ENCODE results near the gene AFAP1.

The AFAP1 gene

DNA sequence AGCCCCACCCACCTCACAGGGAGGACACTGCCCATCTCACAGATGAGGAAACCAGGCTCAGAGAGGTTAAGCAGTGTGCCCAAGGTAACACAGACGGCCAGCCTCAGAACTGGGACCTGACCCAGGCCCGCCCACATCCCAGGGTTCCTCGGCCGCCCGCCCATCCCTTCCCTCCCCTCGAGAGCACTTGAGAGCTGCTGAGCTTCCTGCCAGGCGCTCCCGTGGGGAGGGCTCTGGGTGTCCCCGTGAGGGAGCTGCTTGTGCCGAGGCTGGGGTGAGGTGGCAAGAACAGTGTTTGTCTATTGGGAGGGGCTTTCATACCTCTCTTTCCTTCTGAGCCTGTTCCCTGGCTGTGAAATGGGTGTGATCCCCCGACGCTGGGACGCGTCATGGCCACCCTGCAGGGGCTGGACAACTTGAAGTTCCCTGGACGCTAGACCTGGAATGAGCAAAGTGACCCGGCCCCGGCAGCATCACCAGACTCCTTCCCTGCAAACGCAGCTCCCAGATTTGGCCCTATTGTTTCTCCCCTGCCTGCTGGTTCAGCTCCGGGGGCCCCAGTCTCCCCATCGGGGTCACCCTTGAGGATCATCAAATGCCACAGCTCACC is 204.9 kb downstream of the AFAP1 start:
- TF ChIP-seq CEBPB (IDR thresholded peaks at IDR 0.05) (no peak), FOXM1 (IDR thresholded peaks at IDR 0.05; ENCODE audit: borderline replicate concordance, low read depth) (no peak), NFIC (IDR thresholded peaks at IDR 0.05) (no peak), YY1 (IDR thresholded peaks at IDR 0.05; ENCODE audit: low read depth) (no peak), CREB1 (IDR thresholded peaks at IDR 0.05; ENCODE audit: low read depth) (no peak), TEAD4 (IDR thresholded peaks at IDR 0.05) (no peak), ZBTB7A (IDR thresholded peaks at IDR 0.05; ENCODE audit: low read depth) (no peak), TAF1 (IDR thresholded peaks at IDR 0.05; ENCODE audit: low read depth) (no peak), RAD21 (IDR thresholded peaks at IDR 0.05; ENCODE audit: low read depth) (no peak), TCF12 (IDR thresholded peaks at IDR 0.05; ENCODE audit: low read depth) (no peak), EP300 (IDR thresholded peaks at IDR 0.05; ENCODE audit: borderline replicate concordance) (no peak)
- TF ChIP-seq, protein P1, sequence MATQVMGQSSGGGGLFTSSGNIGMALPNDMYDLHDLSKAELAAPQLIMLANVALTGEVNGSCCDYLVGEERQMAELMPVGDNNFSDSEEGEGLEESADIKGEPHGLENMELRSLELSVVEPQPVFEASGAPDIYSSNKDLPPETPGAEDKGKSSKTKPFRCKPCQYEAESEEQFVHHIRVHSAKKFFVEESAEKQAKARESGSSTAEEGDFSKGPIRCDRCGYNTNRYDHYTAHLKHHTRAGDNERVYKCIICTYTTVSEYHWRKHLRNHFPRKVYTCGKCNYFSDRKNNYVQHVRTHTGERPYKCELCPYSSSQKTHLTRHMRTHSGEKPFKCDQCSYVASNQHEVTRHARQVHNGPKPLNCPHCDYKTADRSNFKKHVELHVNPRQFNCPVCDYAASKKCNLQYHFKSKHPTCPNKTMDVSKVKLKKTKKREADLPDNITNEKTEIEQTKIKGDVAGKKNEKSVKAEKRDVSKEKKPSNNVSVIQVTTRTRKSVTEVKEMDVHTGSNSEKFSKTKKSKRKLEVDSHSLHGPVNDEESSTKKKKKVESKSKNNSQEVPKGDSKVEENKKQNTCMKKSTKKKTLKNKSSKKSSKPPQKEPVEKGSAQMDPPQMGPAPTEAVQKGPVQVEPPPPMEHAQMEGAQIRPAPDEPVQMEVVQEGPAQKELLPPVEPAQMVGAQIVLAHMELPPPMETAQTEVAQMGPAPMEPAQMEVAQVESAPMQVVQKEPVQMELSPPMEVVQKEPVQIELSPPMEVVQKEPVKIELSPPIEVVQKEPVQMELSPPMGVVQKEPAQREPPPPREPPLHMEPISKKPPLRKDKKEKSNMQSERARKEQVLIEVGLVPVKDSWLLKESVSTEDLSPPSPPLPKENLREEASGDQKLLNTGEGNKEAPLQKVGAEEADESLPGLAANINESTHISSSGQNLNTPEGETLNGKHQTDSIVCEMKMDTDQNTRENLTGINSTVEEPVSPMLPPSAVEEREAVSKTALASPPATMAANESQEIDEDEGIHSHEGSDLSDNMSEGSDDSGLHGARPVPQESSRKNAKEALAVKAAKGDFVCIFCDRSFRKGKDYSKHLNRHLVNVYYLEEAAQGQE (IDR thresholded peaks at IDR 0.05; ENCODE audit: low read depth), result no peak
- TF ChIP-seq, protein P2, sequence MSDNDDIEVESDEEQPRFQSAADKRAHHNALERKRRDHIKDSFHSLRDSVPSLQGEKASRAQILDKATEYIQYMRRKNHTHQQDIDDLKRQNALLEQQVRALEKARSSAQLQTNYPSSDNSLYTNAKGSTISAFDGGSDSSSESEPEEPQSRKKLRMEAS (IDR thresholded peaks at IDR 0.05), result no peak
- TF ChIP-seq, protein P3, sequence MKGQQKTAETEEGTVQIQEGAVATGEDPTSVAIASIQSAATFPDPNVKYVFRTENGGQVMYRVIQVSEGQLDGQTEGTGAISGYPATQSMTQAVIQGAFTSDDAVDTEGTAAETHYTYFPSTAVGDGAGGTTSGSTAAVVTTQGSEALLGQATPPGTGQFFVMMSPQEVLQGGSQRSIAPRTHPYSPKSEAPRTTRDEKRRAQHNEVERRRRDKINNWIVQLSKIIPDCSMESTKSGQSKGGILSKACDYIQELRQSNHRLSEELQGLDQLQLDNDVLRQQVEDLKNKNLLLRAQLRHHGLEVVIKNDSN (IDR thresholded peaks at IDR 0.05), result no peak

DNA sequence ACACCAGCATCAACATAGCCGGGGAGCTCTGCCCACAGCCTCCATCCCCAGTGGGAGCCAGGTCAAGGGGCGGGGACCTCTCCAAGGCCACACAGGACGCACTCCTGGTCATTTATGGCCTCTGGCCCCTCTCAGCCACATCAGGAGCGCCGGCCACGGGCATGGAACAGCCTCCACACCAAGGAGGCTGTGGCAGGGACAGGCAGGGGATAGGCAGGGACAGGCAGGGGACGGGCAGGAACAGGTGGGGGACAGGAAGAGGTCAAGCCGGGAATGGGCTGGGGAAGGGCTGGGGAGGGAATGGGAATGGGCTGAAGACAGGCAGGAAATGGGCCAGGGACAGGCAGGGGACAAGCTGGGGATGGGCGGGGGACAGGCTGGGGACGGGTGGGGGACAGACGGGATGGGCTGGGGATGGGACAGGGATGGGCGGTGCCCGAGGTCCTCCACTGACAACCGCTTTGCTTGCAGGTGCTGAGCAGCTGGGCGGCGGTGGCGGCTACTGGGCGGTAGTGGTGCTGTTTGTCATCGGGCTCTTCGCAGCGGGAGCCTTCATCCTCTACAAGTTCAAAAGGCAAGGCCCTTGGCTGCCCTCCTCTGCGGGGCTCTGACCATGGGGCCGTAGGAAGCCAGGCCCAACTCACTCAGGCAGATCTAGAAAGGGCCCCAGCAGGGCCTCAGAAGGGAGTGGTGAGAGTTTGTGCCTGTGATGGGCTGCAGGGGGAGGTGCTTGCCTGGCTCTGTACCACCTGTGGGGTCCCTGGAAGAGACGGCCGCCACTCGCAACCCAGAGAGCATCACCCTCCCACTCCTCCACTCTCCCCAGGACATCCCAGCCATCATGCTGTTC is 205.6 kb downstream of the AFAP1 start:
- TF ChIP-seq YY1 (IDR thresholded peaks at IDR 0.05; ENCODE audit: low read depth), result no peak
- TF ChIP-seq ZBTB7A (IDR thresholded peaks at IDR 0.05; ENCODE audit: low read depth), result no peak
- TF ChIP-seq EP300 (IDR thresholded peaks at IDR 0.05; ENCODE audit: borderline replicate concordance), result no peak
- TF ChIP-seq, protein P3 (IDR thresholded peaks at IDR 0.05), result no peak
- TF ChIP-seq TCF12 (IDR thresholded peaks at IDR 0.05; ENCODE audit: low read depth), result no peak
- TF ChIP-seq NFIC (IDR thresholded peaks at IDR 0.05), result no peak
- no peak for TF ChIP-seq CEBPB (IDR thresholded peaks at IDR 0.05)
- no peak for TF ChIP-seq TEAD4 (IDR thresholded peaks at IDR 0.05)
- TF ChIP-seq, protein P2 (IDR thresholded peaks at IDR 0.05), result no peak

GRCh38 chr4:7733201-7733600 is 206.5 kb downstream of the AFAP1 start:
- TF ChIP-seq, protein P2 (IDR thresholded peaks at IDR 0.05), result no peak
- no peak for TF ChIP-seq FOXM1 (IDR thresholded peaks at IDR 0.05; ENCODE audit: borderline replicate concordance, low read depth)
- TF ChIP-seq RAD21 (IDR thresholded peaks at IDR 0.05; ENCODE audit: low read depth), result no peak
- TF ChIP-seq, protein P1 (IDR thresholded peaks at IDR 0.05; ENCODE audit: low read depth), result no peak

DNA sequence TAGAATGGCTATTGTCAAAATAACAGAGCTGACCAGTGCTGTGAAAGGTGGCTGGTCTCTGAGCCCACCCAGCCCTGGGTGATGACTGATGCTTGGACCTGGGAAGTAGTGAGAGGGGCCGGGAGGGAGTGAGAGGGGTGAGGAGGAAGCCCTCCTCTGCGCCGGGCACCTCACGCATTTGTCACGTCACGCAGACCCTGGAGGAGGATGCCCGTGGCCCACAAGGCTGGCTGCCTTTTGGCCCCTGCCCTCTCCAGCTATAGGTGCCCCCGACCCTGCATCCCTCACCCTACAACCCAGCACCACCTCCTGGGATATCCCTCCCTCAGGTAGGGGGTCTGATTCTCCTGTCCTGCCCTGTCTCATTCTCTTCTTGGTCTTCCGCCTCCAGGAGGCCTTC is 207.4 kb downstream of the AFAP1 start:
- TF ChIP-seq, protein P3 (IDR thresholded peaks at IDR 0.05), result no peak
- no peak for TF ChIP-seq RAD21 (IDR thresholded peaks at IDR 0.05; ENCODE audit: low read depth)
- TF ChIP-seq, protein P1 (IDR thresholded peaks at IDR 0.05; ENCODE audit: low read depth), result no peak
- no peak for TF ChIP-seq TAF1 (IDR thresholded peaks at IDR 0.05; ENCODE audit: low read depth)
- TF ChIP-seq, protein P2 (IDR thresholded peaks at IDR 0.05), result no peak
- no peak for TF ChIP-seq EP300 (IDR thresholded peaks at IDR 0.05; ENCODE audit: borderline replicate concordance)
- TF ChIP-seq FOXM1 (IDR thresholded peaks at IDR 0.05; ENCODE audit: borderline replicate concordance, low read depth), result no peak
- no peak for TF ChIP-seq TEAD4 (IDR thresholded peaks at IDR 0.05)
- no peak for TF ChIP-seq EGR1 (IDR thresholded peaks at IDR 0.05)
- no peak for TF ChIP-seq CEBPB (IDR thresholded peaks at IDR 0.05)
- no peak for TF ChIP-seq TCF12 (IDR thresholded peaks at IDR 0.05; ENCODE audit: low read depth)
- TF ChIP-seq YY1 (IDR thresholded peaks at IDR 0.05; ENCODE audit: low read depth), result no peak
- TF ChIP-seq CREB1 (IDR thresholded peaks at IDR 0.05; ENCODE audit: low read depth), result no peak
- no peak for TF ChIP-seq NFIC (IDR thresholded peaks at IDR 0.05)
- TF ChIP-seq ZBTB7A (IDR thresholded peaks at IDR 0.05; ENCODE audit: low read depth), result no peak
